HTERT RPE-1 (cell line): ENCODE data around the gene POU4F3.

ENCODE experiments used
- in situ Hi-C: fragments of 300-500 bp; cut with MboI; formaldehyde crosslinking; loops from 4 replicates; pipeline ENCODE4 v1.14.3; 2020; ENCODE audit warnings: low sequenced_read_pairs

The POU4F3 gene

DNA sequence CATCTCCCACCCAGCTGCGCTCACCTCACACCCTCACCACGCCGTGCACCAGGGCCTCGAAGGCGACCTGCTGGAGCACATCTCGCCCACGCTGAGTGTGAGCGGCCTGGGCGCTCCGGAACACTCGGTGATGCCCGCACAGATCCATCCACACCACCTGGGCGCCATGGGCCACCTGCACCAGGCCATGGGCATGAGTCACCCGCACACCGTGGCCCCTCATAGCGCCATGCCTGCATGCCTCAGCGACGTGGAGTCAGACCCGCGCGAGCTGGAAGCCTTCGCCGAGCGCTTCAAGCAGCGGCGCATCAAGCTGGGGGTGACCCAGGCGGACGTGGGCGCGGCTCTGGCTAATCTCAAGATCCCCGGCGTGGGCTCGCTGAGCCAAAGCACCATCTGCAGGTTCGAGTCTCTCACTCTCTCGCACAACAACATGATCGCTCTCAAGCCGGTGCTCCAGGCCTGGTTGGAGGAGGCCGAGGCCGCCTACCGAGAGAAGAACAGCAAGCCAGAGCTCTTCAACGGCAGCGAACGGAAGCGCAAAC, 1.1 kb downstream of the POU4F3 start:
- in situ Hi-C loops: no loop called here

DNA sequence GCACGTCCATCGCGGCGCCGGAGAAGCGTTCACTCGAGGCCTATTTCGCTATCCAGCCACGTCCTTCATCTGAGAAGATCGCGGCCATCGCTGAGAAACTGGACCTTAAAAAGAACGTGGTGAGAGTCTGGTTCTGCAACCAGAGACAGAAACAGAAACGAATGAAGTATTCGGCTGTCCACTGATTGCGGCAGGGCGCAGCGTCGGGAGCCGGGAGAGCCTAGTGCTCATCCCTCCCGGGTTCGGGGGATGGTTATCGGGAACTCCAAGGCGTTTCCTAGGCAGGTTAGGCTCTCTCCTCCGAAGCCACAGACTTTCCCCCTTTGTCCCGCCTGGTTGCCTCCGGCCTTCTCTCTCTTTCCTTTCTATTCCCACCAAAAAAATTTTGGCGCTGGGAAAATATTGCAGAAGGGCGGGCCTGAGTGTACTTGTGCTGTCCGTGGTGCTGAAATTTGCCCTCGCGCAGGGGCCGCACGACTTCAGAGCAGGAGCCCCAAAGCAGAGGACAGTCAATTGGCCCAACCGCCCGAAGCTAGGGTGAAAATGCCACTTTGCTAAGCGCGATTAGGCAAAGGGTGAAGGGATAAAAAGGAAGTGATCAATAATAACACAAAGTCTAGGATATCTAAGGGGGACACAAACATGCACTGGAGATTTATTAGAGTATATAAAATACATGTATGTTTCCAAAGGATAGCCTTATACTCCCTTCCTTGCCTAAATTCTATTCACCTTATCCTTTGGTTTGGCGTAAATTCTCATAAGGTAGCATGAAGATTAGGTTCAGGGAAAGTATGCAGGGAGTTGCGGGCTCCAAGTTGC, 1.8 kb downstream of the POU4F3 start:
- in situ Hi-C loops: no loop called here

DNA sequence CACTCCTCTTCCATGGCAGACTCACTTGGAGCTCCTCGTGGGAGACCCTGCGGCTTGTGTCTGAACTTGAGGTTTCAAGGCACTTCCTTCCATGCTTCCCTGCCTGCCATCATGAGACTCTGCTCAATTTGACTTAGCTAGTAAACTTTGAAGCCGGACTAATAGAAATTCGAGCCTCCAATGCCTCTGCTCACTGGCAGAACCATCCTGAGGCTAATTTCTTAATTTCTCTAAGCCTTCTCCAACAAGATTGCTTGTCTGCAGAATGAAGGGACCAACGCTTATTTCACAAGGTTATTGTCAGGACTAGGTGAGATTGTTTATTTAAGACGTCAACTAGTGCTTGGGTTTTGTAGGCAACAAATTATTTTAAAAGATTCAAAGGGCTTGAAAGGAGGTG, 3.2 kb downstream of the POU4F3 start:
- in situ Hi-C loops: no loop called here

DNA sequence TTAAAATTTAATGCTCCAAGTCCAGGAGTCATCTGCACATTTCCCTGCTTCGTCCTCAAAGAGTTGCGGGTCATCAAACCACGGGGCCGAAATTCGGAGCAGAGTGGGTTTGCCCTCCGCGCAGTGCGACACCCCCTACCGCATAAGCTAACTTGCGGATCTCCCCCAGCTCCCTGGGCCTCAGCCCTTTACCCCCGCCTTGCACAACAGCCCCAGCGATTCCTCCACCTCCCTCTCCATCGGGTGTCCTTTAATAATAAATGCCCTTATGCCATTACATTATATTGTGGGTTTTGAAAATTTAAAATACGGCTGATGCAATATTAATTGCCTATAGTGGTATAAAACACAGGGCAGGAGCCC, 3.9 kb downstream of the POU4F3 start:
- in situ Hi-C loops: no loop called here

DNA sequence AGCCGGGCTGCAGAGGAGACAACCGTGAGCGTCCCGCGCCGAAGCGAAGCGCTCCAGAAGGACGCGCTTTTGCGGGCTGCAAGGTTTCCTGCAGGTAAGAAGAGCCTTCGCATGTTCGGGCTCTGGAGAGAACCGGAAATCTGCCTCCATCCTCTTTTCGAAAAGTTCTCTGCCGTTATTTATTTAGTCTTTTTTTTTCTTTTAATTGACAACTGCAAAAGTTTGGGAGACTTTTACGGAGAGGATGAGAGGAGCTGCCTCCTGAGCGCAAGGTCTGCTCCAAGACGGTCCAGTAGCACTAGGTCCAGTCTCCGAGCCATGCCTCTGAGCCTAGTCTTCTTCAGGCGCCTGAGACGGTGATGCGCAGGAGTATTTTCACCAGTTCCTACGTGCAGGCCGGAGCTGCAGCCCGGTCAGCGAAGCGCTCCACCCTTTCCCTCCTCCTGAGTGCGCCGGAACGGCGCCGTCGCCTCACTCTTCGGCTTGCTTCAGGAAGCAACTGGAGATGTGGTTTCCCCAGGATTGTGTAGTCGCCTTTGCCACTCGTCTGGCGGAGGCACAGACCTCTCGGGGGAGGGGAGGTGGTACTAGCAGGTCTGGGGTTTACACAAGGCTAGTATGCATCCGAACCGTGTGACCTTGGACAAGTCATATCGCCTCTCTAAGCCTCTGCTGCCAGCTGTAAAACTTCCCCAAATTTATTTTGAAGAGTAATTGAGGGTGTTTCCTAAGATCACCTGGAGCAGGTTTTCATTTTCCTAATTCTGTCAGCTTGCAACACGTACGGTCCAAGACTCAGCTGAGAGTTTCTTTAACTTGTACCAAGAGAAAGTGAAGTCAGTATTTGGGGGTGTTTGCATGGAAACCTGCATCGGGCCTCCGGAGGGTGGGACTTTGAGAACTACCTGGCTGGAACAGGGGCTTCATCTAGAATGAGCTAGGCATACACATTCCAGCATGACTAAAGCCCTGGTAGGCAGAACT, 4.5 kb downstream of the POU4F3 start:
- in situ Hi-C loops: no loop called here

DNA sequence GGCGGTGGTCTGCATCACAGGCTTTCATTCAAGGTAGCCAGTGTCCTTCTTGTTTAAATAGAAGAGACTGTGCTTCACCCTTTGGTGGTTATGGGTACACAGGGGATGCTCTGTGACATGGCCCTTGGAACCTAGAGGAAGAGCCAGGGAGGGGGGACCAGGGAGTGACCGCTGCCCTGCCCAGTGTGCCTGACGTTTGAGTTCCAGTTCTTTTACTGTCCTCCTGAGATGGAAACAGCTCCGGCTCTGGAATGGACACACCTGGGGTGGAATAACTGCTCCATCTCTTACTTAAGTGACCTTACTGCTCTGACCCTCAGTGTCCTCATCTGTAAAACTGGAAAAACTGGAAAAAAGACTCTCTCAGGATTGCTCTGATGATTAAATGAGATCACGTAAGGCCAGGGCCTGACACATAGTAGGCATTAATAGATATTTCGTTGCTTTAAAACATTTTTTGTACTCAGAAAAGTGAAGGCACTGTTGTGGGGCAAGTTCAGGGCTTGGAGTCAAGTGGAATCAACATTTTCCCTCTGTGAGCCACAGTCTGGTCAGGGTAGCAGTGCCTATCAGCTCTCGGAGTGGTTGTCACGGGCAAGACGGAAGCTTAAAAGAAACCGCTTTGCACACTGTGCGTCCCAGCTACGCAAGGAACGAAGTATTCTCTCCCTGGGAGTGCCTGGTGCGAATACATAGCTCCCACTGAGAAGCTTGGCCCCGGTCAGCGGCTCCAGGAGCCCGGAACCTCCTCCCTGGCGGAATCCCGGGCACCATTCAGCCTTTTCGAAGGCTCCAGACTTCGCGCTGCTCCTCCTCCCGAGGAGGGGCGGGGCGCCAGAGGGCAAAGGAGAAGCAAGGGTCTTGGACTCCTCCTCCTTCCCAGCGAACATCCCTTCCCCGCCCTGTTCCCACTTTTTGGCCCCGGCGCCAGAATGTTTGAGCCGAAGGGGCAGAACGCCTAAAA, 5.8 kb downstream of the POU4F3 start:
- in situ Hi-C loops: no loop called here

DNA sequence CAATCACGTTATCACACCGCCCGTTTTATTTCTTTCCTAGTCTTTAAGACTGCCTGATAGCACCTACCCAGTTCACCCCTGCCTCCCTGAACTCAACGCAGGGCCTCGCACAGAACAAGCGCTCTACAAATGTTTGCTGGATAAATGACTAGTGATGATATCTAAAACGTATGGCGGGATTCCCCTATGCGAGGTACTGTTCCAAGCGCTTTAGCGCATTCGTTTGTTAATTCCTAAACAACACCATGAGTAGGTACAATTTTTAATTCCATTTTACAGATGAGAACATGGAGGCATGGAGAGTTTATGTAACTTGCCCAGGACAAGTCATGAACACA, 6.6 kb downstream of the POU4F3 start:
- in situ Hi-C loops: no loop called here

DNA sequence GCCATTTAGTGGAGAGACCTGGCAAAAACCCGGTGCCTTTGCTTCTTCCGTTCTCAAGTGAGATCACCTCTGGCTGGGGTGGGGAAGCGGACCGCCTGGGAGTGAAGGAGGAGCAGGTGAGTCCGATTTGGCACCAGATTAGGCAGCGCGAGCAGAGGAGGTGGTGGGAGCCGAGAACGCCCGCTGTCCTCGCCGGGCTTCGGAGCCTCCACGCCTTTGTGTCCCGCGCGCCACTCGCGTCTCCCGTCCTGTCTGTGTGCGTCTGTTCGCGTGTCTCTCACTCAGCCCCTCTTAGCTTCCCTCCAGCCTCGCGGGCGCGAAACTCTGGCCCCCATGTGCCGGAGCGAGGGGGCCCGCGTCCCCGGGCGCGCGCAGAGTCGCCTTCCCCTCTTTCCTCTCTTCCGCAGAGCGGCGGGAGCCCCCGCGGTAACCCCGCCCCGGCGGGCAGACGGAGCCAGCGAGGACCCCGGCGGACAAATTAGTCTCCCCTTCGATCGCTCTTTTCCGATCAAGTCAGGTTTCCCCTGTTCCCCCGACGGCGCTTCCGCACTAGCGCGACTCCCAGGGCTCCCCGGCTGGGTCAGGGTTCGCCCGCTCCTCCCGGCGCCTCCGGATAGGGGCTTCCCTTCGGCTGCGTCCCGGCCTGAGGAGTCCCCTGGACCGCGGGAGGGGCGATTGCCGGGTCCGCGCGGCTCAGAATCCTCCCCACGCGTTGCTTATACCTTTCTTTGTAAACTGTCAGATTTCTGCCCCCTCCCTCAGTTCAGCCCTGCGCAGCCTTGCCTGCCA, 7.1 kb downstream of the POU4F3 start:
- in situ Hi-C loops: no loop called here

DNA sequence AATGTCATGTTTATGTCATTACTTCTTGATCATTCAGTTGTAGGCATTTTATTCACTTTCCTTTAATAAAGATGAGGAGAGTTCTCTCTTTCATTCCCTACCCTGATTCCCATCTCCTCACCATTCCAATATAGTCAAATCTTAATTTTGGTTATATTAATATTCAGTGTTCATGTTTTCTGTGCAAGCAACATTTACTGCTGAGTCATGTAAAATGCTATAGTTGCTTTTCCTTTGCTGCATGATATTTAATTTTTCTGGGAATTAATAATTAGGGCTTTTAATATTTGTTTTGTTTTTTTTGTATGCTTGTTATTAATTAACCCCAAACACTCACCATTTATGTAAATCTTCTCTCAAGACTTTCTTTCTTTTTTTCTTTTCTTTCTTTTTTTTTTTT, 18.5 kb downstream of the POU4F3 start:
- in situ Hi-C loops: no loop called here

DNA sequence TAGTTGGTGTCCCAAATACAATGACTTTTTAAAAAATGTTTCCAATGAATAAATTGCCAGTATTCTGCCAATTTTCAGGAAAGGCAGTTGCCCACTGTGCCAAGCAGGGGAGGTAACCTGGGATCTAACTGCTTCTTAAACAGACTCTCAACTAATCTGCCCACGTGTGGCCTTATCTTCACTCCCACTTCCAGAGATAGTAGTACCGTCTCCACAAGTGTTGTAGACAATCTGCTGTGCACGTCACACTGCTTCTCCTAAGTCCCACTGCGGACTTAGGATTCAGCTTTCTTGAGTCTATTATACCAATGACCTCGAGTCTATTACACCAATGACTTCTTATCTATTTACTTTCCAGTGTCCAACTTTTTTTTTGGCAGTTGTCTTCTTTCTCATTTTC, 21.2 kb downstream of the POU4F3 start:
- in situ Hi-C loops: no loop called here

DNA sequence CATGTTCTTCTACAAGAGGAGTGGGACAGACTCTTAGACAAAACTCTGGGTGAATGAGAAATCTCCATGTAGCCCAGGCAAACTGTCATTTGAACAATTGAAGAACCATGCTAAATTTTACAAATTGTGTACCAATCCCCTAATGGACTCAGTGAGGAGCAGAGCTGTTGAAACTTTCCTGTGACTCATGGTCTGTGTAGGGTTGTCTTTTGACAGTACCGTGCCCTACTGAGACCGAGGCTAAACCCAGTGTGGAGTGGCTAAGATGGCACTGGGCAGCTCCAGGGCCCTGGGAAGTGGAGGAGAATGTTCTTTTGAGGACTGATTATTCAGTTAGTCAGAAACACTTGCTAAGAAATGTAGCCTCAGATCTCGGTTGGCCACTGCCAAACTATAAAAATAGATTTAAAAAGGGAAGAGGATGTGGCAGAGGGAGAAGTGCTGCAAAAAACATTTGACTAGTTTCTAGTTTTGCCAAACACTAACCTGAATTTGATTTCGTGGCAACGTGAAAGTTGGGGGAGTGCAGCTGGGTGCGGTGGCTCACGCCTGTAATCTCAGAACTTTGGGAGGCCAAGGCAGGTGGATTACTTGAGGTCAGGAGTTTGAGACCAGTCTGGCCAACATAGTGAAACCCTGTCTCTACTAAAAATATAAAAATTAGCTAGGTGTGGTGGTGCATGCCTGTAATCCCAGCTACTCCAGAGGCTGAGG, 24.7 kb downstream of the POU4F3 start:
- in situ Hi-C loops: no loop called here

DNA sequence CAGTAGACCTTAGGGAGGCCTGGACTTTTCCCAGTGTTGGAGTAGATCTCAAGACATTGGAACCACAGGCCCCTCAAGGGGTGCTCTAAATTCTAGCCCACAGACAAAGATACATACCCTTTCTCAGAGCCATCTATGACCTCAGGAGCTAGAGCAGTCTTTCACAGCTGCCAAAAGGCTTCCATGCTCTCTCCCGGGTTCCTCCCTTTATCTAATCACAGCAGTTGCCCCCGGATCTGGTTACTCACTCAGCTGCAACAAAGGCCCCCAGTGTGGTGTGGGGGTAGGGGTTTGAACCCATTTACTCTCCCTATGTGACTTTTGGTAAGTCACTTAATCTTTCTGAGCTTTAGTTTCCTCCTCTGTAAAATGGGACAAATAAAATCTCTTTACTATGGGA, 27.0 kb downstream of the POU4F3 start:
- in situ Hi-C loops: no loop called here

DNA sequence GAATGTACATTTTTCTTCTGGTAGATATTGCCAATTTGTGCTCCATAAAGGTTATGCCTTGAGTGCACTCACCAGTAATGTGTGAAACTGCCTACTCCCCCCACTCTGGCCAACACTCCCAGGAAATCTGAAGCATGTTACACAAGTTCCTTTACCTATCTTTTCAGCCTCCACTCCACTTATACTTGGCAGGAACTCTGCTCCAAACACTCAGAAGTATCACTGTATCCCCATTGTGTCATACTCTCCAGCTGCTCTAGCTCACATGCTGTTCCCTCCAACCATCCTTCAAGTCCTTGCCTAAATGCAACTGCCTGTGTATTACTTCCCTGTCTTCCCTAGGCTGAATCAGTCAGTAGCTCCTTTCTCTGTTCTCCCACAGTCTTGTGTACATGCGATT, 28.3 kb downstream of the POU4F3 start:
- in situ Hi-C loops: no loop called here

DNA sequence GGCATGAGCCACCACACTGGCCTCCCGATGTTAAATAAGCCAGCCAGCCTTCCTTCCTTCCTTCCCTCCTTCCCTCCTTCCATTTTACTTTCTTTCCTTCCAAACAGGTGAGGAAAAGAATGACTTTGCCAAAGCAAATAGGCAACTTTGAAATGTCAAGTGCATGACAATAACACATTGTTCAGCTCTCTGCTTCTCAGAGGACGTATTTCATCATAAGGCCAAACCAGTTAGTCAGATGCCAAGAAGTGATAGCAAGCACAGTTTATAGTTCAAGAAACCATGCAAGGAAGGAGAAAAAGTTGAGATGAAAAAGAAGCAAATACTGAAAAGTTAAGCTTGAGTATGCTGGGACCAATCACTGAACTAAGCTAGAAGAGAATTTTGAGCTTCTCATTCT, 29.5 kb downstream of the POU4F3 start:
- in situ Hi-C loops: no loop called here

DNA sequence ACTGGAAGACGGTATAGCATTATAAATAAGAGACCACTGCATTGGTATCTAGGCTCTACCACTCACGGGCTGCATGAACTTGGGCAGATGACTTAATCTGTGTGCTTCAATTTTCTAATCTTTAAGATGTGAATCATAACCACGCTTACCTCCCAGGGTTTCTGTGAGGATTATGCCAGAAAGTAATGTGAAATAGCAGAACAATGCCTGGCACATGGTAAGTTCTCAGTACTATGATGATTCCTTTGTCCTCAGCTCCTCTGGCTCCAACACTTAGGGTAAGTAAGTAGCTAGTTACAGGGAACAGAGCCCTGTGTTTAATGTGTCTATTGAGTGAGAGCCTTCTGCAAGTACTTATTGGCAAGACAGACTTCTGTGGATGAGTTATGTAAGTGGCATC, 31.1 kb downstream of the POU4F3 start:
- in situ Hi-C loops: no loop called here

DNA sequence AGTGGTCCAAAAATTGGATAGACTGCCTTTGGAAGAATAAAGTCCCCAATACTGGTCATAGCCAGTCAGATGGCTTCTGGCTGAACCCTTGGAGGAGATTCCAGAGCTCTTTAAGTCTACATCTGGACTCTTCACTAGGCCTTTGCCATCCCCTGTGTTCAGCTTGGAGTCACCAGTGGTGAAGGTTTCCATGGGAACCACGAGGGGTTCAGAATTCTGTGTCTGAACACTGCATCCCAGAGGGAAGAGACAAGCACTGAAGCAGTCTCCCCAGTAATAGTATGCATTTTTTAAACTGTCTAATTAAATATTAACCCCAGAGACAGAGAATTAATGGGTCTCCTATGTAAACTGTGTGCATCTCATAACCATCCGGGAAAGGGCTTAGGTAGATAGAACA, 38.2 kb downstream of the POU4F3 start:
- in situ Hi-C loops: no loop called here

DNA sequence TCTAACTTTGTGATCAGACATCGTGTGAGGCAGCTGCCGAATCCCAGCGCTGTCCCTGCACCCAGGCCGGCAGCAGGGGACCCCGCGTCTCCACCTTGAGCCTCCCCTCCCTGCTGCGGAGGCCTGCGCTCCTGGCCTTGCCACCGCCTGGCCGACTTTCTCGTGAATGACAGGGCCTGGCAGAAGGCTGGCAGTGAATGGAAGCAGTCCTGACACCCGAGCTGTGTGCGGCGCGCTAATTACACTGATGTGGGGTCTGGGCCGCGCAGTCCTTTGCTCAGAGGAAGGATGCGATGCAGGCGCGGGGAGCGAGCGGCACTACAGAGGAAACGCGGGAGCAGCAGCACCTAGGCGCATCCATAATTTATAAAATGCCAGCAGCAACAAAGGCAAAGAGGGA, 40.3 kb downstream of the POU4F3 start:
- in situ Hi-C loops: no loop called here

DNA sequence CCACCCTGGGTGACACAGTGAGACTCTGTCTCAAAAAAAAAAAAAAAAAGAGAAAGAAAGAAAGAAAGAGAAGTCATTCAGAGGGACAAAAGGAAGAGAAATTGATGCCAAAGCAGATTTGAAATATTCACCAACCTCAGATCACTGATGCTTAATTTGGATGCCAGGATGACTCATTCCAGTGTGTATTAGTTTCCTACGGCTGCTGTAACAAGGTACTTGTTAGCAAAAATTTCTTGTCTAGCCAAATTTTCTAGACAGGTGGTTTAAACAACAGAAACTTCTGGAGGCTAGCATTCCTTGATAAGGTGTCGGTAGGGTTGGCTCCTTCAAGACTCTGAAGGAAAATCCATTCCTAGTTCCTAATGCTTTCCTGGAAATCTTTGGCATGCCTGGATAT, 42.1 kb downstream of the POU4F3 start:
- in situ Hi-C loops: no loop called here

DNA sequence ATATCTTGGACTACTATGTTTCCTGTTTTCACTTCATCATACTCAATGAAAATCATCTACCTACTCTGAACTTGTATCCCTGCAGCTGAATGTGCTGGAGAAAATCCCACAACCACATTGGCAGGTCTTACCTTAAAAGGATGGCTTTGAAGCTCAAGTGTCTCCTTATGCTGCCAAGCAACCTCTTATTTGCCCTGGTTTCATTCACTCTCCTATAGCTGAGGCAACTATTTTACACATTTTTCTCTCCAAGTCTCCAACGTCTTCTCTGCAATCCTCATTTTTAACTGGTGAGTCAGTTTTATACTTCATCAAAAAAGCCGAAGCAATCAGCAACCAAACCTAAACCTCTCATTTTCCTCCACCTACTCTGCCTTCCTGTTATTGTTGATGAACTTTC, 49.7 kb downstream of the POU4F3 start:
- in situ Hi-C loops: no loop called here
